Left lobe of liver (tissue), 2 donors: ENCODE results near the gene KCNN4. TPM values are rescaled to one million over a fixed set of nuclear protein-coding genes. Genes with fewer than 3 reads are reported as not detected.
A peak's percentile ranks its signal among the peaks of the same experiment; 100 is the strongest.

Experiments used
- ATAC-seq: fragments of 200-7000 bp; cut with Tn5 transposase; one replicate; pipeline ENCODE4 v1.9.1; 2020; ENCODE audit warnings: mild to moderate bottlenecking, moderate library complexity
- DNase-seq: peaks from one replicate; pipeline ENCODE4 v3.0.0-alpha.2; 2020; ENCODE audit warnings: low spot score
- total RNA-seq: library from RNA; stranded (reverse); gene quantifications from one replicate; pipeline ENCODE4 v1.2.1, GENCODE V29; 2021
- donor health status: DM: no; HTN: no; CAD: no; lungs with moderate emphysema.
- donor health status: DM: no; HTN: yes; CAD: no.

Gene KCNN4
- total RNA-seq, 1 donor from 2014 or later, result 0.43 TPM

DNA sequence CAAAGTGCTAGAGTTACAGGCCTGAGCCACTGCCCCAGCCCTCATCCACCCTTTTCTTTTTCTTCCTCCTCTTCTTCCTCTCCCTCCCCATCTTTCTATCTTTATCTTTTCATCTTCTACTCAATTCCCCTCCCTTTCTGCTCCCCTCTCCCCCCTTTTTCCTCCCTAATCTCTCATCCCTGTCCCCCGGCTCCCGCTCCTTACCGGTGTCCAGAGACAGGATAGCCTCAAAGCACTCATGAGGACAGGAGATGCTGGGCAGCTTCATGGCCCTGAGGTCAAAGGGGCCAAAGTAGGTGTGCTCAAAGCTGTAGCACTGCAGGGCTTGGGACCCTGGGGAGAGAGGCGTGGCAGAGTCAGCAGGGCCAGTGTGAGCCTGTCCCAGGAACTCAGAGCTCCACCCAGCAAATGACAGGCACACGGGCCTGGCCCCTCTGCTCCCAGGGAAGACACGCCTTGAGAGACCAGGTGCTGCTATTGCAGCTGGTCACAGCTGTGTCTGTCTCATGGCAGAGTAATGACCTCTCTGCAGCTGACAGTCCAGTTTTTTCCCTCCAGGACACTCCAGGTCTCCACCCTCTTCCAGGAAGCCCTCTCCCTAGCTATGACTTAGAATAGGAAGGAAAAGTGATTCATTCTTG, 18.8 kb upstream of the KCNN4 start:
- DNase-seq (no peak), ATAC-seq (no peak)

DNA sequence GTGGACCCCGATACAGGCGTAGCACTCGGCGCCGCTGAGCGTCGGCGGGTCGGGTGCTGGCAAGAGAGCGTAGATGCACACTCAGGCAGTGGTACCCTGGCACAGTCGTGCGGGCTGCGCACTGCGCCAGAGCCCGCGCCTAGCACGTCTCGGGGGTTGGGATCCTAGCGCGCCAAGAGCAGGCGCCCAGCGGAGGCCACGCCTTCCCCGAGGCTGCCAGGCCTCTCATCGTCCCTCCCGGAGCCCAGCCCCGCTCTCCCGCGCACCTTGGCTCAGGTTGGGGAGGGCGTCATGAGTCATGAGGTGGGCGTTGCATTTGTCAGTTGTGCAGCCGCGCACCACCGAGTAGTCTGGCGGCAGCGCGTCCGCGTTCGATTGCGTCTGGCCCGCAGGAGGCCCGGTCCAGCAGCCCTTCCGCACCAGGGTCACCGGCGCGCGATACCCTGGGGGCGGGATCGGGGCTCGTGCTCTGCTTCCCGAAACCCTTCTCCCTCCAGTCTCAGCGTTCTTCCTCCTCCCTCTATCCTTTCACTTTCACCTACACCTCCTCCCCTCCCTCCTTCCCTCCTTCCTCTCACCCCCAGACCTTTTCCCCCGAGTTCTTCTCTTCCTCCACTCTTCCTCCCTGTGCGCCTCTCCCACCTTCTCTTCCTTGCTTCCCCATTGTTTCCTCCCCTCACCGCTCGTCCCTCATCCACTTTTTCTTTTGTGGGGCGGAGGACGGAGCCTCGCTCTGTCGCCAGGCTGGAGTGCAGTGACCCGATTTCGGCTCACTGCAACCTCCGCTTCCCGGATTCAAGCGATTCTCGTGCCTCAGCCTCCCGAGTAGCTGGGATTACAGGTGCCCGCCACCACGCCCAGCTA, 18.0 kb upstream of the KCNN4 start:
- no peak for DNase-seq
- ATAC-seq, result peak; percentile 36

DNA sequence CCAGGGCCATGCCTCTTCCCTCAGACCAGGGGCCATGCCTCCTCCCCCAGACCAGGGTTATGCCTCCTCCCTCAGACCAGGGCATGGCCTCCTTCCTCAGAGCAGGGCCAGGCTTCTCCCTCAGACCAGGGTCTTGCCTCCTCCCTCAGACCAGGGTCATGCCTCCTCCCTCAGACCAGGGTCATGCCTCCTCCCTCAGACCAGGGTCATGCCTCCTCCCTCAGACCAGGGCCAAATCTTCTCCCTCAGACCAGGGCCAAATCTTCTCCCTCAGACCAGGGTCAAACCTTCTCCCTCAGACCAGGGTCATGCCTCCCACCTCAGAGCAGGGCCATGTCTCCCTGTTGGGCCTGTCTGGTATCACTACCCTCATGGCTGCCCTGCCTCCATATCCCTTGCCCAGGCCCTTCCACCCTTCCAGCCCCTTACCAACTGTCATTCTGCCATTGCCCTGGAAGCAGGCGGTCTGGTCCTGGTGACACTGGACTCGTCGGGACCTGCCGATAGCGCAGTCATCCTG, 17.3 kb upstream of the KCNN4 start:
- ATAC-seq (no peak), DNase-seq (no peak)

DNA sequence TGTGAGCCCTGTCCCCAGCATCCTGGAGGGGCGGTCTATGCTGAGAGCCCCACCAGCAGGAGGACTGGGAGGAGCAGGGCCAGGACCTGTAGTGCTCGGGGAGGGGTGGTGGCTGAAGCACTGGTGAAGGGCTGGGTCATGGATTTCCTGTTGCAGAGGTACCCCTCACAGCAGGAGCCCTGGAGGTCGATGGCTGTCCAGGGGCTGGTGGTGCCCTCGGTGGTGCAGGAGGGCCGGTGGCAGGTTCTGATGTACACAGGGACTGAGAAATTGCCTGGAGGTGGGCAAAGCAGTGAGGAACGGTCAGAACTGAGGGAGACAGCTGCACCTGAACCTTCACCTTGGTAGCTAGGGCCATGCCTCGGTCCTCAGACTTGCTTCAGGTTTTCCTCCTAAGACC, 16.8 kb upstream of the KCNN4 start:
- ATAC-seq (no peak), DNase-seq (no peak)

DNA sequence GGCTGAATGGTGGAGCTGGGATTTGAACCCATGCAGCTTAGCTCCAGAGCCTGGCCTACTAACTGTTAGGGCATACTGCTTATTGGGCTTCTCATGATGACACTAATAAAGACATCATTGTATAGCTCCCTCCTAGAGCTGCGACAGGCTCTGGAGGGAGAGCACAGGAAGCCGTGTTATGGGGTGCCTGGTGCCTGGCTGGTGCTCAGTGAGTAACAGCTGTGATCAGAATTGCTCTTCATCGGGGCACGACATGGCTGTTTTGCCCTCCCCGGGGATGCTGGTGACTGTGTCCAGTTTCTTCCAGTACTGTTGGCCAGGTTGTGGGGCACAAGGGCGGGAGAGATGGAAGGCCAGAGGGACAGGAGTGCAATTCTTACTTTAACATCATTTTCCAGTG, 16.3 kb upstream of the KCNN4 start:
- no peak for DNase-seq
- ATAC-seq, result no peak

DNA sequence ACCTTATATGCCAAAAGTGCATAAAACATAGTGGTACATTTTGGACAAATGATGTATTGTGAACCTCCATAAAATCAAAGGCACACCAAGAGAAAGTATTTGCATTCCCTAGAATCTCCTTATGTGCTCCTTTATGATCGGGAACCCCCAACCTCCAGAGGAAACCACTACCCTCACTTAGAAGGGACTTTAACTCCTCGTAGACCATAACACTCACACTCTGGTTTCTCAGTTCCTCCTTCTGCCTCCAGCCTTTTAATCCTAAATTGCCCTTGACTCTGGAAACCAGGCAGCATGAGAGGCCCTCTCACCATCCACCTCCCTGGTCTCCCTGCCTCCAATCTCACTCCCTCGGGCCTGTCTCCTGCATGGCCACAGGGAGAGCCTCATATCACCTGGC, 9.8 kb upstream of the KCNN4 start:
- ATAC-seq, result no peak

DNA sequence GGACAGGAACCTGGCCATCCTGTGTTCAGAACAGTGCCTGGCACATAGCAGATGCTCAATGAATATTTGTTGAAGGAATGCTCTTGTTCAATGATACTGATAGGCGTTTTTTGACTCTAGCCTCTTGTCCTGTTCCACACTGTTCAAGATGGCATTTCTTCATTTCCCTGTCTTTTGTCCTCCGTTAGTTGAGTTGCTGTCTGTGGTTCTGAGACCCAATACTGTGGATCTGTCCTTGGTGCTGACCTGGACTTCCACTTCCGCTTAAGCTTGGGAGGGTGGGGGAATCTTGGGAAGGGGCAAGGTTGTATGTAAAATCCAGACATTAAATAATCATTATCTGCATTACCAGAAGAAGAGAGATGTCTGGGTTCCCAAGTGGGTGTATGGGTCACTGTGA, 8.3 kb upstream of the KCNN4 start:
- ATAC-seq (no peak), DNase-seq (no peak)

More for the DNA sequence above, 9.8 kb upstream of the KCNN4 start:
- DNase-seq, result no peak

DNA sequence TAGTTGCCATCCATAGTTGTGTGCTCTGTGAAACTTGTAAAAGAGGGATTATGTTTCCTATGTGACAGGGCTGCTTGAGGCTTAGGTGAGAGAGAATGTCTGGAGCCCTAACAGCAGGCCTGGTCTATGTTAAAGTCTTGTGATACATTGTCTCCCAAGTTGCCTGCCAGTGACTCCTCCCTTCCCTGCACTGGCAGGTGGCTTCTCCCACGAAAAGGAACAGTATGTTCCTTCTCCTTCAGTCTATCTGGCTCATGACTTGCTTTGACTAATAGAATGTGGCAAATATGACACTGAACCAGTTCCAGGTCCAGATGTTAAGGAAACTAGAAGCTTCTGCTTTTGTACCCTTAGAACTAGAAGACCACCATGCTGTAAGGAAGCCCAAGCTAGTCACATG, 5.9 kb upstream of the KCNN4 start:
- no peak for ATAC-seq
- no peak for DNase-seq

DNA sequence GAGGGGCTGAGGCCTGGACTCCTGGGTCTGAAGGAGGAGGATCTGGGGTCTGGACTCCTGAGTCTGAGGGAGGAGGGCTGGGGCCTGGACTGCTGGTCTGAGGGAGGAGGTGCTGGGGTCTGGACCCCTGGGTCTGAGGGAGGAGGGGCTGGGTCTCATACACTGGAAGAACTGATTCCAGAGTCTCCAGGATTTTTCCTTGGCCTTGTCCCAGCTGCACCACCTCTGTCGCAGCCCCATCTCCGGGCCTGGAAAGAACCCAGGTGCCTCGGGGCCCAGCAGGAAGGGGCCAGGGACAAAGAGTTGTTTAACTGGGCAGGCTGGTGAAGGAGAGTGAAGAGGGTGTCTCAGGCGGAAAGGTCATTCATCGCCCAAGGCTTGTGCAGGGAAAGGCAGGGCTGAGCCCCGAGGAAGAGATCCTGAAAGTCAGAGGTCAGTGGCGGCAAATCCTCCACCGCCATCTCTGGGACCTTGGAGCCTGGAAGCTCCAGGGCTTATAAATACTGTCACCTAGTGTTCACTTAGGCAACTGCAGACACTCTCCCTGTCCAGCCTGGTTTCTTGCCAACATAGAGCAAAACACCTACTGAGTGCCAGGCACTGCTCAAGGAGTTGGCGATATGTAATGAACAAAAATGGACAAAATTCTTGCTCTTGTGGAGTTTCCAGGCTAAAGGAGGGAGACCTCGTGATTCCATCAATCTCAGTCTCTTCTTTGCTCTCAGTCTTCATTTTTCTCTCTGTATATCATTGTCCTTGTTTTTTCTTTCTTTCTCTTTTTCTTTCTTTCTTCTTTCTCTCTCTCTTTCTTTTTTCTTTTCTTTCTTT, 4.4 kb upstream of the KCNN4 start:
- DNase-seq (no peak), ATAC-seq (peak; percentile 93)

DNA sequence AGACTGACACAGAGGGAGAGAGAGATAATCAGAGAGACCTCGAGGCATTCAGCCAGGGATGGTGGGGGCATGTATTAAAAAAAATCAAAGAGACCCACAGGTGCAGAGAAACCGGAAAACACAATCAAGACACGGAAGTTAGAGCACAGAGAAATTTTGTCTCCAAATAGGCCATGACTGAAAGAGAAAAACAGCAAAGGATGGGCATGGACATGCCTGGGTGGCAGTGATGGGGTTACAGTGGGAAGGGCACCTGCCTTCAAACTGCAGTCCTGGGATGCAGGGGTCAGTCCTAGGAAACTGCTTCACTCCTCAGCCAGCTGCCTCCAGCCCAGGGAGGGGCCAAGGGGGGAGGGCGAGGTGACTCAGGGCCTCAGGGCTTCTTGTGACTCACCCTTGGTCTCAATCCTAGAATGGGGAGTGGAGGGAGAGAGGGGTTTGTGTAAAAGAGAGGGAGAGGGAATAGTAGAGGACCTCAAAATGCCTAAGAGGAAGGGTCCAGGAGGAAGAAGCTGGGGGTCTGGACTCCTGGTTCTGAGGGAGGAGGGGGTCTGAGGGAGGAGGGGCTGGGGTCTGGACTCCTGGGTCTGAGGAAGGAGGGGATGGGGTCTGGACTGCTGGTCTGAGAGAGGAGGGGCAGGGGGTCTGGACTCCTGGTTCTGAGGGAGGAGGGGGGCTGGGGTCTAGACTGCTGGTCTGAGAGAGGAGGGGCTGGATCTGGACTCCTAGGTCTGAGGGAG, 3.6 kb upstream of the KCNN4 start:
- DNase-seq, result no peak
- no peak for ATAC-seq

DNA sequence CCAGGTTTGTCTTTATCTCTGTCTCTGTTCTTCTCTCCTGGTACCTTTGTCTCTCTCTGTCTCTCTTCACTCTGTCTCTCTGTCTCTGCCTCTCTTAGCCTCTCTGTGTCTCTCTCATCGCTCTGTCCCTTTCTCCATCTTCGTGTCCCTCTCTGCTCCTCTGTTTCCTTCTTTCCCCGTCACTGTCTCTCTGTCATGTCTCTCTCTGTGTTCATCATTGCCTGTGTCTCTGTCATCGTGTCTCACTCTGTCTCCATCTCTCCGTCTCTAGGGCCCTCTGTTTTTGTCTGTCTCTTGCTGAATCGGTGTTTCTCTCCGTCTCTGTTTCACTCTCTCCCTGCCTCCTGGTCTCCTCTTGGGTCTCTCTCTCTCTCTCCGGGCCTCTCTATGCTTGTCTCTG, 2.9 kb upstream of the KCNN4 start:
- ATAC-seq (no peak), DNase-seq (no peak)

DNA sequence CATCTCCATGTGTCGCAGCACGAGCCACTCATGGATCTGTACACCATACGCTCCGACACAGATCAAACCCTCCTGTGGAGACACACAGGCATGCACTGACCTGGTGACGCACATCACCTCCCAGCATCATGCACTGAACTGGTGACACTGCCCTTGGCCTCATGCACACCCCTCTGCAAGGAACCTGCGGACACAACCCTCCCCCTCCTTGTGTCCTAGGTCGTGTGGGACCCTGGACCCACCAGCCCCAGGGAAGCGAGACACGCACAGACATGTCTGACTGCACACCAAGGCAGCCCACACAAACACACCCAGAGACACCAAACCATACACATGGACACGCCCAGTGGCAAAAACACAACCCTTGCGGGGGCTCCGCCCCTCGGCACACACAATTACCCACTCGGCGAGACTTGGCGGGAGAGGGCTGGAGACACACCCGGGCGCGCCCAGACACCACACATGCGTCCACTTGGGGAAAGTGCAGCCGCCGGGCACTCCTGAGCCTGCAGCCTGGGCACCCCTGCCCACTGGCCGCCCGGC, 2.0 kb upstream of the KCNN4 start:
- ATAC-seq (no peak), DNase-seq (no peak)

DNA sequence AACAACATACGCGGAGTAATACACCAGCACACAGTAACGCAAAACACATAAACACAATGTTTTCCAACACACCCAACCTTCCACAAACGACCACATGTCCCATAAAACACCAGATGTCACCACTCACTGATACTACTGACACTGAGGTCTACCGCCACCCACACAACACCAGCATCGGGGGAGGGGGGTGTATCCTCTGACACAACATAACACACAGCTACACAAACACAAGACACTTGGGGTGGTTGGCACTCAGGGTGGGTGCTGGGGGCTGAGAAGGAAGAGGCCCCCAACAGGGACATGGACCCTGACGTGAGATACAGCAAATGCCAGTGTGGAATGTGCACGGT, 1.5 kb upstream of the KCNN4 start:
- ATAC-seq, result no peak

DNA sequence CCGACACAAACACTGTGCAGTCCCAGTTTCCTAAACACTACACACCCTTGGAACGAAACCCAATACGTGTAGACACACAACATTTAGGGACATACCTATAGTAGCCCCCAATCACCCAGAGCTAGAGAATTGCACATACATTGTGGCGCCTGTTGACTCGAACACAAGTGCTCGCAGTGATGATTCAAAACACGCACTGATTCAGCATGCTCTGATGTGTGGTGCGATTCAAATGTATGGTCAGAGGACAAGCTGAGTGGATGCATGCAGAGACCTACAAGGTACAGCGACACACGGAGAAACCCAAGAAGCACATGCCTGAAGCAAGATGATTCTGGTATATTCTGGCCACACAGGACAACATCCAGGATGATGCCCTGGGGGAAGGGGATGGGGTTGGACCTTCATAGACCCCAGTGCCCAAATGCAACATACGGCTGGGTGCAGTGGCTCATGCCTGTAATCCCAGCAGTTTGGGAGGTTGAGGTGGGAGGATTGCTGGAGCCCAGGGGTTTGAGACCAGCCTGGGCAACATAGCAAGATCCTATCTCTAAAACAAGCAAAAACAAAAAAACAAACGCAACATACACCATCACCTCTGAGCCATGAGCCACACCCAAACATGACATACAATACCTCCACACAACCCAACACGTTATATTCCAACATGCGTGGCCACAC, 997 bp upstream of the KCNN4 start:
- ATAC-seq (no peak), DNase-seq (no peak)

More for the DNA sequence above, 1.5 kb upstream of the KCNN4 start:
- DNase-seq, result no peak

DNA sequence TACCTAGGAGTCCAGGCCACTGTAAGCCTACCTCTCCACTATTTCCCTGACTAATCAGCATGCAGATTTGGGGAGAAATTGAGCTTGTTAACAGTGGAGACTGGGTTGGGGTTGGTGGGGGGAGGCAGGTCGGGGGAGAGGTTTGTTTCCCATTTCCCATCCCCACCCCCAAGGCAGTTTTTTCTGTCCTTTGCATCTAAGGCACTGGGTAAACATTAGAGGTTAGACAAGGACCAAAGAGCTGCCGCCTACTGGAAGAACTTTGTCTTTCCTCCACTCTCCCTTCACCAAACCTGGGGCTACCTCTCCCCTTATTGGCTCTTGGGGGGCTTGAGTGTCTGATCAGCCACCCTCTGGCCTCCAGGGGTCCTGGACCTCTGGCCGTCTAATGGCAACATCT, 953 bp downstream of the KCNN4 start:
- ATAC-seq, result no peak
- no peak for DNase-seq

DNA sequence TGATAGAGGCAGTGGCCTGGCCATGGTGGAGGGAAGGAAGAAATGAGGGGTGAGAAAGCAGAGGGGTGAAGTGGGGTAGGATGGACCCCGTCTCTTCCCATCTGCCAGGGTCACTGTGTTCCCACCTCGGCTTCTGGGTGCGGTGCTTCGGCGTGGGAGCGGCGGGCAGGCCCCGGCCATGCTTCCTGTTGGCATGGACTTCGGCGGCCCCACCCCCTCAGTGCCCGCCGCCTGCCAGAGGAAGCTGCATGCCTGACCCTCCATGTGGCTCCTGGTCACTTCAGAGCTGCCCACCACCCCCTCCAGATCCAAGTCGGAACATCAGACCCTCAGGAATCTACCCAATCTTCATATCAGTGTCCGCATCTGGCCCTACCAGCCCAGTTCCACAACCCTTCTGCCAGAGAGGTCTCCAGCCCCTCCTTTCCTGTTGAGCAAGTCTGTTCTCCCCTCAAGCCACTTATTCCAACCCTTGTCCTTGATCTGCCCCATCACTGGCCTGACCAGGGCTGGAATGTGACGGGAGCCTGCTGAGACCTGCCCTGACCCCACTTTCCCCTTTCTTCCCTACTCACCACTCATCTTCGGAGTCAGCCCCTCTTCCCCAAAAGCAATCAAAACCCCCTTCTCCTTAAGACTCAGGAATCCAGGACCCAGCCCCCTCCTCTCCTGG, 1.5 kb downstream of the KCNN4 start:
- DNase-seq (no peak), ATAC-seq (no peak)

DNA sequence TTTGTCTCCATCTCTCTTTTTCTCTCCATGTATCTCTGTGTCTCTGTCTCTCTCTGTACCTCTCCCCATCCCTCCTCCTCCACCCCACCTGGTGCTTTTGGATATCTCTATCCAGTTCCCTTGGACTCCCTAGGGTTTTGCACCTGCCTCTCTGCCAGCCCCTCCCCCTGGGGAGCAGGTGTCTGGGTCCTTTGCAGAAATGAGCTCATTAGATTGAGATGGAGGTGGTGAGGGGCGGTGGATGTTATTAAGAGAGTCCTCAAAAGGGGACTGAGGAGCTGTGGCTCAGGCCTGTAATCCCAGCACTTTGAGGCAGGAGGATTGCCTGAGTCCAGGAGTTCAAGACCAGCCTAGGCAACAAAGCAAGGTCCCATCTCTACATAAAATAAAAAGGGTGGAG, 2.1 kb downstream of the KCNN4 start:
- DNase-seq (no peak), ATAC-seq (no peak)

DNA sequence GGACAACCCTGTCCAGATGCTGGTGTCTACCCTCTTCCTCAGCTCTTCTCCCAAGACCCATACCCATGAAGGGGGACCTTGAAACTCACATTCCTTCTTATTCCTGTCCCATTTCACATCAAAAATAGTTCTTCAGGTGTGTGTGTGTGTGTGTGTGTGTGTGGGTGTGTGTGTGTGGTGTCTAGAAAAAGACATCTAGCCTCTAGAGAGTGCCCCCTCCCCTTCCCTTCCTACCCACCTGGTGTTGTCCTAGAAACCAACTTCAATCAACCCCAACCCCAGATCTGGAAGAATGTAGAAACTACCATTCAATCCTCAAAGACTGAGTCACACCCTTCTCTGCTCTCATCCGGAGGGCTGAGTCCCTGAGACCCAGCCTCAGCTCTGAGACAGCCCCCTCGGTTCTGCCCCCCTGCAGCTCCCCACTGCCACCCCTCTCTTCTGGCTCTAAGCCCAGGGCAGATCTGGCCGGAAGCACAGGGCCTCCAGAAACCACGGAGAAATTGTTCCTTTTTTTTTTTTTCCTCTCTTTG, 3.5 kb downstream of the KCNN4 start:
- no peak for DNase-seq
- no peak for ATAC-seq

DNA sequence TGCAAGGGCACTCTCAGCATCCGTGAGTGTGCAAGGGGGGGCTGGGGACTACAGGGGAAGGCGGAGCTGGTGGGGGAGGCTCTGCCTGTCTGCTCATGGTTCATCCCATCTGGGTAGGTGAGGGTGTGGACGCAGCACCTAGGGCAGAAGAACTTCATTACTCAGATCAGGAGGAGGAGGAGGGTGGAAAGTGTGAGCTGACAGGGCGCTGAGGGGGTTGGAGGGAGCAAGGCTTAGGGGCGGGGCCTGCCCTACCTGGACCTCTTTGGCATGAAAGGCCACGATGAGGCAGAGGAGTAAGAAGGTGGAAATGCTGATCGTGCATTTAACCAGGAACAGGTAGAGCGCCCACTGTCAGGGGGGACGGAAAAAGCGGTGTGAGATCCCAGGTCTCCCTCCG, 4.5 kb downstream of the KCNN4 start:
- ATAC-seq, result no peak
- no peak for DNase-seq
